H54 (cell line): ENCODE data around the gene OR10V1.

Source experiments
- DNase-seq: peaks from one replicate; pipeline ENCODE4 v3.0.0; 2011; ENCODE audit warnings: low spot score, mixed read lengths; ENCODE audit not compliant: insufficient read length
- FAIRE-seq: peaks from 3 replicates; lab custom pipeline; 2011; peaks lifted over from hg19 to GRCh38; lab: Jason Lieb, UNC
- POLR2A ChIP-seq: IDR thresholded peaks from 2 replicates; pipeline ENCODE4 v1.6.1; 2011; ENCODE audit warnings: low read depth, mild to moderate bottlenecking, low read length

The OR10V1 gene, protein sequence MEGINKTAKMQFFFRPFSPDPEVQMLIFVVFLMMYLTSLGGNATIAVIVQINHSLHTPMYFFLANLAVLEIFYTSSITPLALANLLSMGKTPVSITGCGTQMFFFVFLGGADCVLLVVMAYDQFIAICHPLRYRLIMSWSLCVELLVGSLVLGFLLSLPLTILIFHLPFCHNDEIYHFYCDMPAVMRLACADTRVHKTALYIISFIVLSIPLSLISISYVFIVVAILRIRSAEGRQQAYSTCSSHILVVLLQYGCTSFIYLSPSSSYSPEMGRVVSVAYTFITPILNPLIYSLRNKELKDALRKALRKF

DNA sequence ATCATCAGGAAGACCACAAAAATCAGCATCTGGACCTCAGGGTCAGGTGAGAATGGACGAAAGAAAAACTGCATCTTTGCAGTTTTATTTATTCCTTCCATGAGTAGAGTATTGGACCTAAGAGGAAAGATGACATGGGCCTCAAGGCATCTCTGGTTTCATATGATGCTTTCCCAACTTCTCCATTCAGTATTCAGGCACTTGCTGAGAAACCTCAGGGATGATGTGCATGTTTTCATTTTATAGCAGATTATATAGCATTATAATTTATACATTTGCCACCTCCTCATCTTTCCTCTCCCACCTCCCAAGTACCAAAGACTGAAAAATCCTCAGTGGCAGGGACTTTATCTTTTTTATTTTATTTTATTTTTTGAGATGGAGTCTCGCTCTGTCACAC lies at the start of gene OR10V1:
OR10V1 (minus strand) TSS at position 101 of the 400 bp plus-strand sequence; CDS start at position 101, 0 bp downstream.
- FAIRE-seq = no peak
- TF ChIP-seq POLR2A = no peak
- no peak for DNase-seq

DNA sequence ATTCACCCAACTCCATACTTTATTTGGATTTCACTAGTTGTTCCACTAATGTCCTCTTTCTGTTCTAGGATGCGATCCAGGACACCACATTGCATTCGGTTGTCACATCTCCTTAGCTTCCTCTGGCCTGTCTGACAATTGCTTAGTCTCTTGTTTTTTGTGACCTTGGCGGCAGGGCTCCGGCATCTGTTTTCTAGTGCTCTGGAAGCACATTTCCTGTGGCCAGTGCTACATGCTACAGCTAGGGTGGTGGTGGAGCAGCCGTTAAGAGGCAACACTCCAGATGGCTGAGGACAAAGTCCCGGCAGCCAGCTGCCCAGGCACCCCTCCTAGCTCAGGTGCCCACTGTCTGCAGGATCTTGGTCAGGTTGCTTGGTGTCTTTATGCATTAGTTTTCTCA lies 48.3 kb upstream of the OR10V1 start:
- DNase-seq (no peak), FAIRE-seq (no peak)

DNA sequence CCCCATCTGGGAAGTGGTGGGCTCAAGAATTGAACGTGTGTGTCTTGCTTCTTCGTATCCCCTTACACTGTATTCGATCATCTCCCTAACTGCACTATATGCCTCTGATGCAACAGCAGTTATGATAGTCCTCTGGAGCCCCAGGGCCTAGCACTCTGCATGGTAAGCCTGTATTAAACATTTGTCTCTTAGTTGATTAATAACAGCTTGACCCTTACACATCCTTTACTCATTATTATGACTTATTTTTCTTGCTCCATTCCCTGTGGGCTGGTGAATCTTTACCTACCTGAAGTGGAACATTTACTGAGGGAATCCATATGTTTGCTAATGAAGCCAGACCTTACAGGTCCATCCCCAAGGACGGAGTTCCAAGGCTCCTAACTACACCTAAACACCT lies 47.1 kb upstream of the OR10V1 start:
- DNase-seq (no peak), FAIRE-seq (no peak)
- no peak for TF ChIP-seq POLR2A

More for the DNA sequence above, 48.3 kb upstream of the OR10V1 start:
- no peak for TF ChIP-seq POLR2A

DNA sequence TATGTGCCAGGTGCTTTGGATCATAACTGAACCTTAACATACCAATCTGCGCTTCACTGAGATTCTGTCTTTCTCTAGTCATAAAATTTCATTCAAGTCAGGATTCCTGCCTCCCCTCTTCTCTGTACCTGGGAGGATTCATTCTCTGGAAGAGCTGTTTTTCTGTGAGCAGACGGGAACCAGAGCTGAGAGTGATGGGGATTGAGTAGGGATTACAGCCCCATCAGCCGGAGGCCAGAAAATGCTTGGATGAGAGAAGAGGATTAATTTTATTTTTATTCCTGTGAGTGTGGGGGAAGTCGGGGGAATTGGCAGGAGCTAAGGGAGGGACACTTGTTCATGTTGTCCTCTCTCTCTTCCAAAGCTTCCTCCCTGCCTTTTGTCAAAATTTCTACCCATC lies 46.3 kb upstream of the OR10V1 start:
- no peak for TF ChIP-seq POLR2A
- DNase-seq = no peak

DNA sequence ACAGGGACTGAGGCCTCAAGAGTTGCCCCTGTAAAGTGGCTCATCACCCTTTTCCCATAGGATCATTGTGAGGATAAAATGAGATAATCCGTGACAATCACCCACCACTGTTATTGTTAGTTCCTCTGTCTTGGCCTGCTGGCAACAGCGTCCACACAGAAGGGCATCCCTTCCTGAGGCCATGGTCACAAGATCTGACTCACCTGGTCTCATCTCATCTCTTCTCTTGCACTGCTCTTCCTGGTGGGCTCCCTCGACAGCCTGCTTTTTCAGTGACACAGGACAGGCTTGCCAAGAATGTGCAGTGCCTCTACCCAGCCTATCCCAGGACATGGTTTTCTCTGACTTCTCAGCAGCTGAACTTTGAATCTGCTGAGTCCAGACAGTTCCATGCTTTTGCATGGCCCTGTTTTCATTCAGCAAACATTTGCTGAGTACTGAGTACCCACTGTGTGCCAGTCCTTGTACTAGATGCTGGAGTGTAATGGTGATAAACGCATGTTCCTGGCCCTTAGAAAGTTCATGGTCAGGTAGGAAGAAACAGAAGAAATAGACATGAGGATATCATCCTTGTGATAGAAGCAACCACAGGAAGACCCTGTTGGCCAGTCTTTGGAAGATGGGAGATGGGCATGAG lies 44.9 kb upstream of the OR10V1 start:
- no peak for TF ChIP-seq POLR2A

More for the DNA sequence above, 46.3 kb upstream of the OR10V1 start:
- no peak for FAIRE-seq

DNA sequence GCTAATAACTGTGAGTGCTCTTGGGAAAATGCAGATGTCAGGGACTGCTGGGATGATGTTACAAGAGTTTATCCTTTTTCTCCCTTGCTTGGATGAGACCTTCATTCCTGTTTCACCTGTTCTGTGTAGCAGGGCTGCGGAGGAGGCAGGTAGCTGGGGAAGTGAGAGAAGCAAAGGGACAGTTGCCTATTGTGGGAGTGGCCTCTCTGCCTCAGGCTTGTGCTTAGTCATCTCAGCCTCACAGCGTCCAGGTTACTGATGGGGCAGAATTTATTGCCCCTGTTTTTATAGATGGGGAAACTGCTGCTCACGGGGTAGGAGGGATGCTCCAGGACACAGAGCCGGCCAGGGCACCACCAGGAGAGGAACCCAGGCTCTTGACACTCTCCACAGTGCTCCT lies 43.2 kb upstream of the OR10V1 start:
- FAIRE-seq (no peak), DNase-seq (no peak)
- no peak for TF ChIP-seq POLR2A

More for the DNA sequence above, 44.9 kb upstream of the OR10V1 start:
- no peak for FAIRE-seq
- no peak for DNase-seq

DNA sequence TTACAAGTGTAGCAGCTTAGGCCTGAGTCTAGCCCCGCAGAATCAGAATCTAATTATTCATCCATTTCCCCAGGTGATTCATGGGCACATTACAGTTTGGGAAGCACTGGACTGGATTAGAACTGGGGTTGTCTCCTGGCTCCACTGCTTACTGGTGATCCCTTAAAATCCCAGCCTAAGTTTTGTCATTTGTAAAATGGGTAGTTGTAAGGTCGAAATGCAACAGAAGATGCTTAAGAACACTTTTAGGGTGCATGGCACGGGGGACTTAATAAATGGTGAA lies 42.9 kb upstream of the OR10V1 start:
- no peak for FAIRE-seq
- no peak for DNase-seq
- TF ChIP-seq POLR2A = no peak

DNA sequence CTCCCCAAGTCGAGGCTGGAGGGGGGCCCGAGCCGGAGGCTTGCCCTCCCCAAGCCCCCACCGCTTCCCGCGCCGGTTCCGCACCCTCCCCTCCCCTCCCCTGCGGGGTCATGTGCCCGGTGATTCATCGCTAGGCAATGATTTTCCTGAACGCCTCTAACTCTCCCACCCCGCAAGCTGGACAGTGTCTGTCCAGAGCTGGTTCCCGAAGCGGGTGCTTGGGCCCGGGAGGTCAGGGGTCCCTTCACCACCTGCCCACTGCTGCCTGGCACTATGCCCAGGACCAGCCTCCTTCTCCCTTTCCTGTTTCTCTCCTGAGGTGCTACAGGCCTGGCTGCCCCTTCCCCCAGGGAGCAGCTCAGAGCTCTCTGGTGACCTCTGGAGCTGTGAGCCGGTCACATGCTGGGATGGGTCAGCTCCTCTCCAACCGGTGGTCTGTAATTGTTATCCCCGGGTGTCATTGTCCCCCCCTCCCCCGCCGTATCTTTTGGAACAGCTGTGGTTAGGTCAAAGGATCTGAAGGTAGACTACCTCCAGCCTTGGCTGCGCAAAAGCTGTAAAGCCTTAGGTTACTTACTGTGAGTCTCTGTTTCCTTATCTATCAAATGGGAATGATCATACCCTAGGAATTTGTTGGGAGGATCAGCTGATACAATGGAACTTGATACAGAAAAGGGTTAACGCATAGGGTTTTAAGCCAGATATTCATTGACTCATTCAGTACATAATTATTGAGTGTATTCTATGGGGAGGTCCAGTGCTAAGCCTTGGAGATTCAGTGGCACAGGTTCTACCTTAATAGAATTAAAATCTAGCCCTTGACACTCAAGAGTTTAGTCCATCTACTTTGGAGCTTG lies 42.3 kb upstream of the OR10V1 start:
- peak; percentile 69 for DNase-seq
- no peak for FAIRE-seq
- TF ChIP-seq POLR2A = no peak

DNA sequence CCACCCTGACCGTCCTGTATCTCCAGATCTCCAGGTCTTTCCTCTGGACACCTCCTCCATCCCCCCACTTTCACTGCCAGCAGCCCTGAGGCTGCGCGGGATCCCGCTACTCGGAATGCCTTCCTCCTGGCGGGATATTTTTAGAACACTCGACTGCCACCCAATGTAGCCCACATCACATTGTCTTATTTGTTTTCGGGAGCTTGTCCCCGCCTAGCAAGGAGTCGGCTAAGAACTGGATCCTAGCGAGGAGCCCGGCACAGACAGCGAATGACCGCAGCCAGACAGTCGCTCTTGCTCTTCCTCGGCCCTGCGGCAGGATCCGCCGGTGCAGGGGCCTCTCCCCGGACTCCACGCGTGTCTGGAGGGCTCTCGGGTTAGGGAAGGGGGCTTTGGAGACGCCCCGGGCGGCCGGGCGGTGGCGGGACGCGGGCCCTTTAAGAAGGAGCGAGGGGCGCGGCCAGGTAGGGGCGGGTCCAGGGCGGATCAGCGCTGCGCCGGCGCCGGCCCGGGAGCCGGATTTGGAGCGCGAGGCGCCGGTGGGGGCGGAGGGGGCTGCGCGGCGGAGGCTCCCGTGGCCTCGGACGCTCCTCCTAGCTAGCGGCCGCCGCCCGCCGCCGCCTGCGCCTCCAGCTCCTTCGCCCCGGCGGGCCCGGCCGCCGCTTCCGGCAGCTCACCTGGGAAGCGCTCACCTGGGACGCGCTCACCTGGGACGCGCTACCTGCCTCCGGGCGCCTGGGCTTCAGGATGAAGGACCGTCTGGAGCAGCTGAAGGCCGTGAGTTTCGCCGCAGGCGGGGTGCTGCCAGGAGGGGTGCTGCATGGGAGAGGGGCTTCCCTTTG lies 41.4 kb upstream of the OR10V1 start, which contains the start of gene STX3:
STX3 (plus strand) TSS at position 518 of the 842 bp plus-strand sequence; CDS start at position 748, 230 bp downstream.
- FAIRE-seq (no peak), DNase-seq (peak; percentile 82)

DNA sequence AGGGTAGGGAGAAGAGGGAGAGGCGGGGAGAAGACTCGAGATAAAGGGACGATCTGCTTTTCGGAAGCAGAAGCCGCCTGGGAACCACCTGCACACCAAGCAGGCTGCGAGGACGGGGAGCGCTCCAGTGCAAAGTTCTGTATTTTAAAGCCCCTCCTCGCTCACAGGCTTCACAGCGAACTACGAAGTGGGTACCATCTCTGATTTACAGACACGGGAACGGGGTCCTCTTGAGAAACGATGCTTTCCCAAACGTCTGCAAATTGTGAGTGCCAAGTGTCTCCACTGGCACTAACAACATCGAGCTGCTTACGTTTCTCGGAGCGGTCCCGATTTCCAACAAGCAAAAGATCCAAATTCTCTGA lies 40.8 kb upstream of the OR10V1 start:
- DNase-seq (no peak), FAIRE-seq (no peak)
- no peak for TF ChIP-seq POLR2A

More for the DNA sequence above, 41.4 kb upstream of the OR10V1 start, which contains the start of gene STX3:
- peak; percentile 61 for TF ChIP-seq POLR2A

DNA sequence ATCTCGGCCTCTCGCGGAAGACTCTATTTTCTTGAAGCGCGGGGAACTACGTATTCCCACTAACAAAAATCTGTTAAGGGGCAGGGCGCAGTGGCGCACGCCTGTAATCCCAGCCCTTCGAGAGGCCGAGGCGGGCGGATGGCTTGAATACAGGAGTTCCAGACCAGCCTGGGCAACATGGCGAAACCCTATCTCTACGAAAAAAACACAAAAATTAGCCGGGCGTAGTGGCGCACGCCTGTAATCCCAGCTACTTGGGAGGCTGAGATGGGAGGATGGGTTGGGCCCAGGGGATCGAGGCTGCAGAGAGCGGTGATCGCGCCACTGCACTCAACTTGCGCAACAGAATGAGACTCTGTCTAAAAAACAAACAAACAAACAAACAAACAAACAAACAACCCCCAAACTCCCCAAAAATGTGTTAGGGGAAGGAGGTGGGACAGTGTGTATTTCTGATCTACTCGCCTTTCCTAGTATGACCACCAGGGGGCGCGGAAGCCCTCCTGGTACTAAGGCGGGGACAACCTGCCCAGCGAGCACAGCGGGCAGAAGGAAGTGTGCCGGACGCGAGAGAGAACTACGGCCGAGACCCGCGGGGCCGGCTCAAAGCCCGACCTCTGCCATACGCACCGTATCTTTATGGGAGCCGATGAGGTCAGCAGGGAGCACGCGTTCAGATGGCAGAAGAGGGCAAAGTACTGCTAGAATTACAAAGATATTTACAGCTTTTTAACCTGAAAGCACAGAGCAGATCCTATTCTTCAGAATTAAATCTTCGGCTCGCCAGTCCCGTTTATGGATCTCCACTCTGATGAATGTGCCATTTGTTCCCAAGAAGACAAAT lies 40.2 kb upstream of the OR10V1 start:
- FAIRE-seq (no peak), DNase-seq (peak; percentile 73)
- no peak for TF ChIP-seq POLR2A

DNA sequence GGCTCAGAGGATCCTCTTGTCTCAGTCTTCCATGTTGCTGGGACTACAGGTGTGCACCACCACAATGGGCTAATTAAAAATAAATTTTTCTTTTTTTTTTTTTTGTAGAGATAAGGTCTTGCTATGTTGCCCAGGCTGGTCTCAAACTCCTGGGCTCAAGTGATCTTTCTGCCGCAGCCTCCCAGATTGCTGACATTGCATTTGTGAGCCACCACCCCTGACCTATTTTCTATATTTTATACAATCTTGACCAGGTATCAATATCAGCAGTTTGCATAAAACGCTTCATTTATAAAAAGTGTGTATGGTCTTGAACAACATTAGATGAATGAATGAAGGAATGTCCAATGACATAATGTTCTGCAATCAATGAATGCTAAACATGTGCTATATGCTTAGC lies 32.5 kb upstream of the OR10V1 start:
- DNase-seq = no peak
- no peak for TF ChIP-seq POLR2A
- no peak for FAIRE-seq
